ENCODE data around the gene LRIG3. TPM values are rescaled to one million over a fixed set of nuclear protein-coding genes. Genes with fewer than 3 reads are reported as not detected.

Gene LRIG3
- total and polyA plus RNA-seq, 2 of the 8 experiments (the other 6 are each of a cell fraction or from before 2014, with no cell fraction given): 6.5 to 9.1 TPM

GRCh38 chr12:58926586-58926985 is 6.3 kb upstream of the LRIG3 start:
- H3K27ac ChIP-seq (ENCODE audit: low read depth, low read length): no peak overlapping the region
- H2AK5ac ChIP-seq (ENCODE audit: low read depth, low read length): no peak overlapping the region
- no peak overlapping the region for H3K14ac ChIP-seq (ENCODE audit: insufficient read length)
- H4K91ac ChIP-seq (replicated peaks; ENCODE audit: insufficient read length, low read length): no peak overlapping the region
- H3K18ac ChIP-seq (ENCODE audit: extremely low read depth, low read length): no peak overlapping the region
- H3K9ac ChIP-seq (replicated peaks in 1 of 4; ENCODE audit: extremely low read depth in 1 of 4, low read depth in 3 of 4, low read length in 3 of 4): no peak overlapping the region
- H3K4ac ChIP-seq (replicated peaks; ENCODE audit: insufficient read length, low read depth, low read length): no peak overlapping the region
- H4K5ac ChIP-seq (ENCODE audit: insufficient read length, low read depth, low read length): no peak overlapping the region
- H3K4me2 ChIP-seq (ENCODE audit: insufficient read depth in 1 of 2, low read depth in 2 of 2, low read length in 2 of 2): no peak overlapping the region
- peaks cover 0 to 3% (median 0%) of the 10 kb centered on the region in 4 experiments; a peak in 1 of 7 replicates for H3K4me1 ChIP-seq (replicated peaks in 1 of 4; ENCODE audit: control insufficient read depth in 3 of 4, insufficient read depth in 4 of 4, low read length in 3 of 4)
- no peaks in the 10 kb centered on the region for H3K9me3 ChIP-seq (ENCODE audit: insufficient read depth in 2 of 2, low read depth in 1 of 2, low read length in 1 of 2)
- no peak overlapping the region for H2BK15ac ChIP-seq (ENCODE audit: low read length)
- no peak overlapping the region for H2BK20ac ChIP-seq (ENCODE audit: low read length)
- FAIRE-seq (no peak), DNase-seq (ENCODE audit: low read depth in 1 of 2, low spot score in 2 of 2) (no peak)
- H3K79me1 ChIP-seq (ENCODE audit: low read depth, low read length): no peaks in the 10 kb centered on the region
- H4K20me1 ChIP-seq (replicated peaks in 1 of 2; ENCODE audit: control insufficient read depth in 1 of 2, insufficient read depth in 2 of 2, low read length in 2 of 2): no peaks in the 10 kb centered on the region
- no peak overlapping the region for H2BK12ac ChIP-seq (ENCODE audit: low read depth, low read length)
- no peaks in the 10 kb centered on the region for H3K79me2 ChIP-seq (ENCODE audit: control insufficient read depth in 1 of 2, insufficient read depth in 2 of 2, low read length in 2 of 2)
- no peak overlapping the region for H3K4me3 ChIP-seq (ENCODE audit: extremely low read depth in 1 of 4, insufficient read depth in 2 of 4, low read depth in 3 of 4, low read length in 4 of 4)
- H4K8ac ChIP-seq (ENCODE audit: extremely low read depth, insufficient read depth, low read length): no peak overlapping the region
- no peaks in the 10 kb centered on the region for H3K23me2 ChIP-seq (ENCODE audit: low read depth, low read length)
- no peak overlapping the region for H2BK5ac ChIP-seq (ENCODE audit: low read depth, low read length)
- H3K27me3 ChIP-seq (replicated peaks in 1 of 4; ENCODE audit: control insufficient read depth in 3 of 4, extremely low read depth in 1 of 4, insufficient read depth in 3 of 4, low read length in 3 of 4): no peaks in the 10 kb centered on the region
- no peak overlapping the region for H2BK120ac ChIP-seq (replicated peaks; ENCODE audit: low read depth, low read length)
- POLR2A ChIA-PET (ENCODE audit: partially characterized antibody): no interaction called here
- H3K56ac ChIP-seq (replicated peaks; ENCODE audit: insufficient read length, low read depth, low read length): no peak overlapping the region
- H3K23ac ChIP-seq (ENCODE audit: insufficient read length): no peak overlapping the region
- H3K36me3 ChIP-seq (ENCODE audit: control insufficient read depth in 2 of 4, insufficient read depth in 4 of 4, low read length in 3 of 4): no peaks in the 10 kb centered on the region
- CTCF ChIA-PET (ENCODE audit: partially characterized antibody): no interaction called here
- no peak overlapping the region for H2AFZ ChIP-seq (ENCODE audit: low read length)
- TF ChIP-seq KDM4A (IDR thresholded peaks at IDR 0.05; ENCODE audit: low read depth, low read length, severe bottlenecking) (no peak), ATF2 (IDR thresholded peaks at IDR 0.05; ENCODE audit: low read length) (no peak), RAD21 (IDR thresholded peaks at IDR 0.05 in 1 of 2, conservative IDR thresholded peaks at IDR 0.05 in 1 of 2; ENCODE audit: low read depth in 2 of 2, low read length in 2 of 2) (no peak), SP4 (IDR thresholded peaks at IDR 0.05; ENCODE audit: low read length) (no peak), POLR2AphosphoS5 (IDR thresholded peaks at IDR 0.05; ENCODE audit: low read depth, low read length) (no peak), PHF8 (conservative IDR thresholded peaks at IDR 0.05; ENCODE audit: low read depth, low read length) (no peak), CHD2 (IDR thresholded peaks at IDR 0.05; ENCODE audit: low read length) (no peak)
